Measurements from ENCODE around the gene KHDC1L.
"Not testable (repeated sequence)": the region's sequence is repeated elsewhere in the genome, so short reads cannot be mapped to it uniquely, and the experiment has no call there.

Gene KHDC1L, protein sequence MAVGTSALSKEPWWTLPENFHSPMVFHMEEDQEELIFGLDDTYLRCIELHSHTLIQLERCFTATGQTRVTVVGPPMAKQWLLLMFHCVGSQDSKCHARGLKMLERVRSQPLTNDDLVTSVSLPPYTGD

GRCh38 chr6:73225396-73225795, at the start of gene KHDC1L:
Gene KHDC1L, minus strand, starts transcription at chr6:73225496. Its CDS starts 88 bp downstream, at chr6:73225408.
- no peak for DNase-seq

- DNase-seq = not testable (repeated sequence)
Measured at GRCh38 chr6:73269296-73269695, 44.0 kb upstream of the KHDC1L start.

DNA sequence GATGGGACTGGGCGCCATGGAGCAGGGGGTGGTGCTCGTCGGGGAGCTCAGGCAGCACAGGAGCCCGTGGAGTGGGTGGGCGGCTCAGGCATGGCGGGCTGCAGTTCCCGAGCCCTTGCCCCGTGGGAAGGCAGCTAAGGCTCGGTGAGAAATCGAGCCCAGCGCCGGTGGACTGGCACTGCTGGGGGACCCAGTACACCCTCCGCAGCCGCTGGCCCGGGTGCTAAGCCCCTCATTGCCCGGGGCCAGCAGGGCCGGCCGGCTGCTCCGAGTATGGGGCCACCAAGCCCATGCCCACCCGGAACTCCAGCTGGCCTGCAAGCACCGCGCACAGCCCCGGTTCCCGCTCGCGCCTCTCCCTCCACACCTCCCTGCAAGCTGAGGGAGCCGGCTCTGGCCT, 43.6 kb upstream of the KHDC1L start:
- not testable (repeated sequence) for DNase-seq

DNA sequence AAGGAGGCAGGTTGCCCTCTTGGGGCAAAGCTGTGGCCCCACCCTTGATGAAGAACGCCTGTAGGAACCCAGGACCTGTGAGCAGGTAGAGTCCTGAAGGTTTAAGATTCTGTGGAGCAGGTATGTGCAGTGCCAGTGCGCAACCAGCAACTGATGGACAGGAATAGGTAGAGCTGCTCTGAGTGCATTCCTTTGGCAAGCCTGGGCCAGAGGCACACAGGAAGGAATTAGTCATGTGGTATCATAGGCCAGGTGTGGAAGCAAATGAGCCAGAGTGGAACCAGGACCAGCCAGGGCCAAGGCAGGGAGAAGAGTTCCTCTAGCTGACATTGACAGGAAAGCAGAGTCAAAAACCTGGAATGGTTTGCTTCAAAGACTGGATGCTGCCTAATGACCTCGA, 39.1 kb upstream of the KHDC1L start:
- DNase-seq = peak; percentile 11

DNA sequence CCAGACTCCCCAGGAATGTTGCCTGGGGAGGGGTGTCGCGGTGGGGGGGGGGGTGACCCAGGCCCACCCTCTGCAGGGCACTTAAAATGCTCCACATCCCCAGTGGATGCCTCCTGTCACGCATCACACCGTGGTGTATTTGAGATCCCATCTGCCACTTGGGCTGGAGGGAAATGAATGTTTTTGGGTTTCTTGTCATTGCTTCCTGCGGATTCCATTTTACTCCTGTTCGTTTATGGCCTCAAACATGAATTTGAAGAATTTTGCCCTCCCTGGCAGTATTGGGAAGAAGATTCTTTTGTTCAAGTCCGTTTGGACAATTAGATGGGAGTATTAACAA, 38.2 kb upstream of the KHDC1L start:
- DNase-seq = no peak

DNA sequence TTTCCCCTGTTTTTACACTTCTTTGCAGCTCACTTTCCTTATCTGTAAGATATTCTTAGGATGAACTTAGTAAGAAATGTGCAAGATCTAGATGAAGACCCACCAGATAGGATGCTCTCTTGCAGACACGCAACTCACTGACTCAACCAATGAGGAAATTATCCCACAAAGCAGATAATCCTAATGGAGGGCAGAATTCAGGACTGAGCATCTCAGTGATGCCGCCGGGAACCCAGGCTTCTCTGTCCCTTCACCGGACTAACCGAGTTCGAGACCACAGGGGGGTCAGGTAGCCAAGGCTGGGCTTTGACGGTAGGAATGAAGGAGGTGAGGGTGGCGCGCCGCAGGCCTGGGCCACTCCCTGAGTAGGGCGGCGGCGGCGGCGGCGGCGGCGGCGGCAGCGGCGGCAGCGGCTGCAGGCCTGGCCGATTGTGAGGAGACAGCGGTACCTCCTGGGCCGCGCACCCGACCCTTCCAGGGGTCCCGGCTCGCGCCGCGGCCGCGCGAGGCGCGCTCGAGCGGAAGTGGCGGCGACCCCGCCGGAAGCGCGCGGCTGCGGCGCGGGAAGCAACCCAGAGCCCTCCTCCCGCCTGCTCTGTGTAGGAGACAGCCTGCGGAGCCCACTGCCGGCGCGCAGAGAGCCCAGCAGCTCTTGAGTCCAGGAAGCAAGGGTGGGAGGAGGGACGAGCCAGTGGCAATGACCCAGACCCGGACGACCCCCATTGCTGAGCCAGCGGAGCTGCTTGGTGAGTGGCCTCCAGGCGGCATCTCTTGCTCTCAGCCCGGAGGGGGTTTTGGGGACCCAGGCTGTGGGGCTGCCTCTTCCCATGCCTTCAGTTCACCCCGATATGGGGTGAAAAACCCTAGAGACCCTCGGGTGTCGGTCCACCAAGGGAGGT, 37.6 kb upstream of the KHDC1L start, which contains the start of gene KHDC1:
Gene KHDC1, minus strand, starts transcription at position 526 of the 899 bp plus-strand sequence. CDS start 20,679 bp downstream, outside the sequence.
- peak; percentile 78 for DNase-seq

DNA sequence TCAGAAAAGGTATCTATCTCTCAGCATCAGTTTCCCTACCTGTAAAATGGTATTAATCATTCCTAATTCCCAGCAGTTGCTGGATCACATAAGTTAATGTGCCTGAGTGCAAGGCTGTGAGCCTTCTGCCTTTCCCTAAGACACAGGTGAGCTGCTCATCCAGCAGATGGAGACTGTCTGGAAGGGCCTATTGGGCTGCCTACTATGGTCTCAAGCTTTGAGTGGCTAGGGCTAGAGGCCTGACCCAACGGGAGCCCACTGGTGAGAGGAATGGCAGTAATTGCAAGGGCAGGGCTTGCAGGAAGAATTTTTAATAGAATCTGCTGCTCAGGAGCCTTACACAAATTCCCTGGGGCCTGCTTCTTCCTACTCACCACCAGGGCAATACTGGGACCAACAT, 33.4 kb upstream of the KHDC1L start:
- DNase-seq = no peak

DNA sequence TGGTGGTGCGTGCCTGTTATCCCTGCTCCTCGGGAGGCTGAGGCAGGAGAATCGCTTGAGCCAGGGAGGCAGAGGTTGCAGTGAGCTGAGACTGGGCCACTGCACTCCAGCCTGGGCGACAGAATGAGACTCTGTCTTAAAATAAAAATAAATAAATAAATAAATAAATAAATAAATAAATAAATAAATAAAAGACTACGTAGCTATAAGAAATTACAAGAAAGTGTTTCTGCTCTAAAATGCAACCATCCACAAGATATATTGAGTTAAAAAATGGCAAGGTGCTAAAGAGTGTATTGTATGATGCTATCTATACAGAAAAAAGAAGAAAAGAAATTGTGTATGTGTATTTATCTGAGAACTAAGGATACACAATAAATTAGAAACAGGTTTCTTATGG, 29.0 kb upstream of the KHDC1L start:
- DNase-seq = not testable (repeated sequence)

DNA sequence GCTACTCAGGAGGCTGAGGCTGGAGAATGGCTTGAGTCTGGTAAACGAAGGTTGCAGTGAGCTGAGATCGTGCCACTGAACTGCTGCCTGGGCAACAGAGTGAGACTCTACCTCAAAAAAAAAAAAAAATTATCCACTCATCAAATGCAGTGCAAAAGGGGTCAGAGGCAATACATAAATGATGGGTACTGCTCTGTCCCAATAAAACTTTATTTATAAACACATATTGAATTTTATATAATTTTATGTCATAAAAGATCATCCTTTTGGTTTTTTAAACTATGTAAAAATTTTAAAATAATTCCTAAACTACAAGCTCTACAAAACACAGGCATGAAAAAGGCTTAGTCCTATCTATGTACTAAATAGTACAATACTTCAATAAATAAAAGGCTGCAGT, 27.4 kb upstream of the KHDC1L start:
- DNase-seq = no peak

- DNase-seq = no peak
Measured at GRCh38 chr6:73250016-73250415, 24.7 kb upstream of the KHDC1L start.

DNA sequence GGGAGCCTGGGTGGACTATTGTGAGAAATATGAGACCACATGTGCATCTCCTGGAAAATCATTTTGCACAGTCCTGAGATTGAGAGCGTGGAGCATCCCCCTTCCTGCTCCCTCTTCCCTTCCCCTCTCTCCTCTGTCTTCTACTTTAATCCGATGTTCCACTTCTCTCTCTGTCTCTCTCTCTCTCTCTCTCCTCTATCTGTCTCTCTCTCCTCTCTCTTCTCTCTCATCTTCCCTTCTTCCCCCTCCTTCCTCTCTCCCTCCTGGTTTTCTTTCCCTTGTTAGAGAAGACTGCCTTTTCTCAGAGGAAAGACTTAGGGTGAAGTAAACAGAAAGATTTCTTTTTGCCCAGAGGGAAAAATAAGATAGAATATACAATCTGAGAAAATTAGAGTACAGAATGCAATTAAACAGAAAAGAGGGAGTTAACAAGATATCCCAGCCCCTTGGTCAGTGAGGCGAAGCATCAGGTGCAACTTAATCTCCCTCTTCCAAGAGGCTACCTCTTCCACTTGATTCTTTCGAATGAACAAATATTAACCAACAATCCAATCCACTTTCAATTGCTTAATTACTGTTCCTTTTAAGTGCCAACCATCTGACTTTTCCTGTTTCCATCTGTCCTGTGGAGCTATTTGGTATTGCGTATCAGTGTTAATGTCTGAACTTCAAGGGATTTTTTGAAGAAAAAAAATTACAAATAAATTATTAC, 23.1 kb upstream of the KHDC1L start:
- DNase-seq = no peak

DNA sequence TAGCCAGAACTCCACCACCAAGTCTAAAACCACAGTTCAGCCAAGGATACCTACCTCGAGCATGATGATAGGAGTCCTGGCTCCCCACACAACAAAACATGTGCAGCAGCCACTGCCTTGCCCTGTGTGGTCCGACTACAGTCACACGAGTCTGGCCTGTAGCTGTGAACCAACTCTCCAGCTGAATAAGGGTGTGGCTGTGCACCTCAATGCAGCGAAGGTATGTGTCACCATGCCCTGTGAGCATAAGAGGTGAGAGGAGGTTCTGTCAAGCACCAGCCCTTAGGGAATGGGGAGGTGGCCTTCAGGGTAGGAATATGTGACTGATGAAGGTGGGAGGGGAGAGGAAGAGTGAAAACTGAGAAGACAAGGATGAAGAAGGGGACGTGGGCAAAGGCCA, 16.7 kb upstream of the KHDC1L start:
- no peak for DNase-seq

GRCh38 chr6:73240730-73241129, 15.4 kb upstream of the KHDC1L start:
- no peak for DNase-seq

DNA sequence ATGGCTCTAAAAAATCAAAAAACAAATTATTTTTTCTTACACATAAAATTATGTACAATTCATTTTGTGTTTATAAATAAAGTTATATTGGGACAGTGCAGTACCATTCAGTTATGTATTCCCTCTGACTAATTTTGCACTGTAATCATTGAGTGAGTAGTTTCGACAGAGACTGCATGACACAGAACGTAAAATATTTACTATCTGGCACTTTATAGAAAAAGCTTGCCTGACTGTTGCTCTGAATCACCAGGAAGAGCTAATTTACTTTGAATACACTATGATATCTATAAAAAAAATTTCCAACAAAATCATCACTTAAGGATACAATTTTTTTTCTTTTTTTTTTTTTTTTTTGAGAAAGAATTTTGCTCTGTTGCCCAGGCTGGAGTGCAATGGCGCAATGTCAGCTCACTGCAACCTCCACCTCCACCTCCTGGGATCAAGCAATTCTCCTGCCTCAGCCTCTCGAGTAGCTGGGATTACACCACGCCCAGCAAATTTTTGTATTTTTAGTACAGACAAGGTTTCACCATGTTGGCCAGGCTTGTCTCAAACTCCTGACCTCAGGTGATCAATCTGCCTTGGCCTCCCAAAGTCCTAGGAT, 11.0 kb upstream of the KHDC1L start:
- DNase-seq = no peak

GRCh38 chr6:73234733-73235132, 9.4 kb upstream of the KHDC1L start:
- no peak for DNase-seq

DNA sequence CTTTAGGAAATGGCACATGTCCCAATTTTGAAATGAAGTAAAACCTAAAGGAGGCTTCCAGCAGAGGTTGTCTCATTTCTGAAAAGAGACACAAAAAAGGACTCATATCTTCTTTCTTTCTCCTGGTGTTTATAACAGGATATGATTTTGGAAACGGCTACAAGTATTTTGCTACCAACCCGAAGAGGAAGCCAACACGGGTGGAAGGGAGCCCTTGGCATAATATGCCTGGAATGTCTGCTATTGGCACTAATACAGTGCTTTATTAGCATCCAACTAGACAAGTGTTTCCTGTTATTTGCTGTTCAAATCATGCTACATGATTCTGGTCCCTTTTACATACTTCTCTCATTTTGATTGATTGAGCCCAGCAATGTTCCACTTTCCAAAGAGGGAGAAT, 8.7 kb upstream of the KHDC1L start:
- not testable (repeated sequence) for DNase-seq

DNA sequence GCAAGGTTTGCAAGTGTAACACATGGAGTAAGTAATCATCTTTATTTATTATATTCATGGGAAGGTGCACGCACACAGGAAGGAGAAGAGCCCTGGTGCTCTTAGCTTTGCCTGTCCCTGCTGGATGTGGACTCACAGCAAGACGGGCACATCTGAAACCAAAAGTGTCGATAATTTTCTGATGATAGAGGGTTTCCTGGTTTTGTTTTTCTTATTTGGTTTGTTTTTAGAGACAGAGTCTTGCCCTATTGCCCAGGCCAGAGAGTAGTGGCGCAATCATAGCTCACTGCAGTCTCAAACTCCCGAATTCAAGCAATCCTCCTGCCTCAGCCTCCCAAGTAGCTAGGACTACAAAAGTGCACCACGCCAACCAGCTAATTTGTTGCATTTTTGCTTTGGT, 7.8 kb upstream of the KHDC1L start:
- DNase-seq = no peak

DNA sequence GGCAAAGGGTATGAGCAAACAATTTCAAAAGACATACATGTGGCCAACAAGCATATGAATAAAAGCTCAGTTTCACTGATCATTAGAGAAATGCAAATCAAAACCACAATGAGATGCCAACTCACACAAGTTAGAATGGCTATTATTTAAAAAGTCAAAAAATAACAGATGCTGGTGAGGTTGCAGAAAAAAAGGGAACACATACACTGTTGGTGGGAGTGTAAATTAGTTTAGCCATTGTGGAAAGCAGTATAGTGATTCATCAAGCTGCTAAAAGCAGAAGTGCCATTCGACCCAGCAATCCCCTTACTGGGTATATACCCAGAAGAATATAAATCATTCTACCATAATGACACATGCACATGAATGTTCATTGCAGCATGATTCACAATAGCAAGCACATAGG, 6.7 kb upstream of the KHDC1L start:
- DNase-seq = no peak

DNA sequence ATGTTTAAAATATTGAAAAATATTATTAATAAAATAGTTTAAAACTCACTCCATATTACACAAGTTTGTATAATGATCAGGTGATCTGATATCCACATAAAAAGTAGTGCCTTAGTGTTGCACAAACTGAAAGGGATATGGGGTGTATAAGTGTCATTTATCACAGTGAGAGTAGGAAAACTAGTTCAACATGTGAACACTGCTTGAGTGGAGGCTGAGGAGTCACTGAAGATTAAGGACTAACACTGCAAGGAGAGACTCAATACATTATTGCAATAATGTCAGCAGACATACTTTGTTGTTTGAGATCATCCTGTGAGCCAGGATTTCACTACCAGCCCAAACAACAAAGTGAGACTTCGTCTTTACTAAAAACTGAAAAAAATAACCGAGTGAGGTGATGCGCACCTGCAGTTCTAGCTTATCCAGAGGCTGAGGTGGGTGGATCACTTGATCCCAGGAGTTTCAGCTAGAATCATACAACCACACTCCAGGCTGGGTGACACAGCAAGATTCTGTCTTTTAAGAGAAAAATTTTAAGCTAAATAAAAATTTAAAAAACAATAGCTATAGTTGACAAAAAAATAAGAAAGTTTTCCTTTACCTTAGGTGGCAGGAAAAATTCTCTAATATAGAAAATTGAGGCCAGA, 2.4 kb upstream of the KHDC1L start:
- DNase-seq = no peak

GRCh38 chr6:73216859-73217258, 8.4 kb downstream of the KHDC1L start:
- no peak for DNase-seq

- DNase-seq = no peak
Measured at GRCh38 chr6:73209117-73209516, 16.2 kb downstream of the KHDC1L start.

GRCh38 chr6:73207221-73207837, 18.0 kb downstream of the KHDC1L start:
- no peak for DNase-seq

Data from stimulated activated CD4-positive, alpha-beta T cell treated with anti-CD3 and anti-CD28 coated beads, Interleukin-15, amount 100 ng/mL, for 24 hours (primary cell).